Endothelial cell of umbilical vein (primary cell): ENCODE data around the gene MRGPRG.

Experiments
- CTCF ChIP-seq, 2 donors: IDR thresholded peaks; 1 replicate in 1 of 2; 2 replicates in 1 of 2; pipeline ENCODE4 v1.5.1; 2011; ENCODE audit warnings: low read length in 2 of 2, mild to moderate bottlenecking in 2 of 2, moderate library complexity in 2 of 2, control low read depth in 1 of 2, inconsistent platforms in 1 of 2, low read depth in 1 of 2; ENCODE audit not compliant: insufficient read depth in 1 of 2; ENCODE audit errors: extremely low read depth in 1 of 2
- JUN ChIP-seq: IDR thresholded peaks from 2 replicates; pipeline ENCODE4 v1.6.1; 2011; ENCODE audit warnings: borderline replicate concordance, low read depth; ENCODE audit not compliant: insufficient read length, insufficient read depth
- POLR2A ChIP-seq: IDR thresholded peaks from 2 replicates; pipeline ENCODE4 v1.6.1; 2012; ENCODE audit warnings: low read depth, mild to moderate bottlenecking, control low read depth, low read length
- POLR2AphosphoS5 ChIP-seq: IDR thresholded peaks from 2 replicates; pipeline ENCODE4 v1.6.1; 2012; ENCODE audit warnings: low read depth, mild to moderate bottlenecking, control low read depth, low read length, moderate library complexity; ENCODE audit not compliant: insufficient read depth

GRCh38 chr11:3221408-3222002 lies 2.9 kb upstream of the MRGPRG start:
- no peak for TF ChIP-seq POLR2AphosphoS5
- TF ChIP-seq CTCF (IDR thresholded peaks at IDR 0.05; ENCODE audit: extremely low read depth in 1 of 2, insufficient read depth in 1 of 2, low read depth in 1 of 2, low read length in 2 of 2), result no peak
- TF ChIP-seq JUN, result no peak
- TF ChIP-seq POLR2A, result no peak
